ENCODE results near the gene MBLAC1. TPM values are rescaled to one million over a fixed set of nuclear protein-coding genes. Genes with fewer than 3 reads are reported as not detected.
A peak's percentile ranks its signal among the peaks of the same experiment; 100 is the strongest.

Gene MBLAC1
- total RNA-seq, 1 experiment from 2014 or later, result 3.2 TPM

DNA sequence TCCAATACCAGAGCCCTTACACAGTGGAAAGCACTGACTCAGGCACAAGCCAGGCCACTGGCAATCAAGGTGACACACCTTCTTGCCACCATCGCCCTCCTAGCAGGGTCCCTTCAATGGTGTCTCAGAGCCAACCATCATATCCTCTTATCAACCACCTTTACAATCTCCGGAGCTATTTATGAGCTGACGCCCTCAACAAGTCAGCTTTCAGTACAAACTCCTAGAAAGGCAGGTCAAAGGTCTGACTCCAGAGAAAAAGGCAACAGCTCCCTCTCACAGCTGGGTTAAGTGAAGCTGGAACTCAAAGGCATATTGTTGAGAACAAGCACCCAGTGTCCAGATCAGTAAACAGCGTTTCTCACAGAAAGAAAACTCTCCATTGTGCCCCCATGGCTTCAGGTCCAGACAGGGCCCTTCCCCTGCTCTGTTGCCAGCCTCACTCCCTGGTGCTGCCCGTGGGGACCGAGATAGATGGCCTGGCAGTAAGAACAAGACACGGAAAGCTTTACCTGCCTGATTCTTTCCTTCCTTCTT is 47.7 kb upstream of the MBLAC1 start:
- Histone ChIP-seq H3K4me3 (ENCODE audit: low read depth, low read length) (no peak overlapping the region), H3K36me3 (ENCODE audit: control insufficient read depth, insufficient read depth, low read length) (peaks cover 10% of the 10 kb centered on the region), H3K4me1 (peaks cover 24% of the 10 kb centered on the region), H3K9me3 (peaks cover 11% of the 10 kb centered on the region; the same call in 1 of the 2 replicates), H3K27me3 (replicated peaks; ENCODE audit: control insufficient read depth, insufficient read depth, low read length) (no peaks in the 10 kb centered on the region)
- Mint-ChIP-seq H3K36me3 (ENCODE audit: insufficient read depth, unreplicated experiment) (peaks cover 84% of the 10 kb centered on the region), H3K27ac (ENCODE audit: unreplicated experiment) (peak overlapping the region; percentile 0), H3K4me3 (ENCODE audit: unreplicated experiment) (peak overlapping the region; percentile 83), H3K9me3 (ENCODE audit: unreplicated experiment) (no peaks in the 10 kb centered on the region), H3K4me1 (ENCODE audit: low read depth, unreplicated experiment) (peaks cover 14% of the 10 kb centered on the region), H3K27me3 (ENCODE audit: insufficient read depth, unreplicated experiment) (no peaks in the 10 kb centered on the region)
- intact Hi-C loops (cut with micrococcal nuclease; ENCODE audit: unreplicated experiment), result no loop called here
- peak; percentile 62 to 68 for DNase-seq
- no TSS peak for BruUV-seq (replicated peaks)
- ChIA-PET CTCF (interaction anchor here (0.6 to 1.1 kb wide), 5 partner anchors 21 to 85 kb away, joined by 3 read pairs; partner anchors contain the start of gene ZKSCAN1), POLR2A (interaction anchor here (1.0 to 1.1 kb wide), 2 partner anchors 12 to 21 kb away, joined by 3 to 4 read pairs; no protein-coding TSS in a partner anchor)
- TF ChIP-seq, protein P1, sequence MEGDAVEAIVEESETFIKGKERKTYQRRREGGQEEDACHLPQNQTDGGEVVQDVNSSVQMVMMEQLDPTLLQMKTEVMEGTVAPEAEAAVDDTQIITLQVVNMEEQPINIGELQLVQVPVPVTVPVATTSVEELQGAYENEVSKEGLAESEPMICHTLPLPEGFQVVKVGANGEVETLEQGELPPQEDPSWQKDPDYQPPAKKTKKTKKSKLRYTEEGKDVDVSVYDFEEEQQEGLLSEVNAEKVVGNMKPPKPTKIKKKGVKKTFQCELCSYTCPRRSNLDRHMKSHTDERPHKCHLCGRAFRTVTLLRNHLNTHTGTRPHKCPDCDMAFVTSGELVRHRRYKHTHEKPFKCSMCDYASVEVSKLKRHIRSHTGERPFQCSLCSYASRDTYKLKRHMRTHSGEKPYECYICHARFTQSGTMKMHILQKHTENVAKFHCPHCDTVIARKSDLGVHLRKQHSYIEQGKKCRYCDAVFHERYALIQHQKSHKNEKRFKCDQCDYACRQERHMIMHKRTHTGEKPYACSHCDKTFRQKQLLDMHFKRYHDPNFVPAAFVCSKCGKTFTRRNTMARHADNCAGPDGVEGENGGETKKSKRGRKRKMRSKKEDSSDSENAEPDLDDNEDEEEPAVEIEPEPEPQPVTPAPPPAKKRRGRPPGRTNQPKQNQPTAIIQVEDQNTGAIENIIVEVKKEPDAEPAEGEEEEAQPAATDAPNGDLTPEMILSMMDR (IDR thresholded peaks at IDR 0.05; ENCODE audit: insufficient read depth in 1 of 2, low read depth in 1 of 2, low read length in 1 of 2, severe bottlenecking in 1 of 2, unreplicated experiment in 1 of 2), result peak in 1 of 2 experiments; percentile 17

DNA sequence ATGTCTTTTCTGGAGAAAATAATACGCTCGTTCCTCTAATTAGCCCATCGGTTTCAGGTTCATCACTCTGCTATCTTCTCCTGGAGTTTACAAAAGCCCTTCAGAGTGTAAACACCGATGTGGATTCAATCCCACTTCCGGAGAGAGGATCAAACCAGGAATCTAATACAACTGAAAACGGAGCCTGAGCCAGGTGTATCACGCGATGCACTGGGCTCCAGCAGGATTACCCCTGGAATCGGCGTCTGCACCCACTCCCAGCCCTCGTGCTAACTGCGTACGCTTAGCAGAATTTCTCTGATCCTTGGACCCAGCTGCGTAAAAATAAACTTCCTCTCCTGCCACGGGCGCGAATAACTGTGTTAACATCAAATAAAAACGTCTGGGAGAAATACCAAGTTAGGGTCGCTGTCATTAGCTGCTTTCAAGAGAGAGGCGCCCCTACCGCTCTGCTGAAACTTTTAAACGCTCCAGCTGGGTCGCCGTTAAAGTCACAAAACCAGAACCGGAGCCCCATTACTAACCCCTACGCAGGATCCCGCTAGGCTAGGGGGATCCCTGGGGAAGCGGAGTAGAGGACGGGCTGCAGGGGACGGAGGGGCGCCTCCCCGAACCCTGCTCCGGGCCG is 45.7 kb upstream of the MBLAC1 start:
- TSS peak; percentile 60 for BruUV-seq (replicated peaks)
- Mint-ChIP-seq H3K4me3 (ENCODE audit: unreplicated experiment) (peak overlapping the region; percentile 83), H3K27me3 (ENCODE audit: insufficient read depth, unreplicated experiment) (no peaks in the 10 kb centered on the region), H3K36me3 (ENCODE audit: insufficient read depth, unreplicated experiment) (peaks cover 65% of the 10 kb centered on the region), H3K9me3 (ENCODE audit: unreplicated experiment) (no peaks in the 10 kb centered on the region), H3K4me1 (ENCODE audit: low read depth, unreplicated experiment) (peaks cover 14% of the 10 kb centered on the region), H3K27ac (ENCODE audit: unreplicated experiment) (peak overlapping the region; percentile 46)
- Histone ChIP-seq H3K4me1 (peaks cover 24% of the 10 kb centered on the region), H3K9me3 (0 out of 2 replicates have a peak, but pooled peaks cover 7% of the 10 kb centered on the region), H3K27me3 (replicated peaks; ENCODE audit: control insufficient read depth, insufficient read depth, low read length) (no peaks in the 10 kb centered on the region), H3K4me3 (ENCODE audit: low read depth, low read length) (peak overlapping the region; percentile 74), H3K36me3 (ENCODE audit: control insufficient read depth, insufficient read depth, low read length) (peaks cover 3% of the 10 kb centered on the region)
- peak in 1 of 2 experiments; percentile 39 for DNase-seq
- intact Hi-C loops (cut with micrococcal nuclease; ENCODE audit: unreplicated experiment), result loop anchor here (1.0 to 2.0 kb wide), 4 partner anchors 20 to 162 kb away; partner anchors contain the start of genes AP4M1, MCM7, TRIM4 and ZSCAN21
- ChIA-PET CTCF (no interaction called here), POLR2A (interaction anchor here (0.9 to 1.0 kb wide), 2 partner anchors 59 to 68 kb away, joined by 3 read pairs; partner anchors contain the start of gene LAMTOR4)
- TF ChIP-seq, protein P1 (IDR thresholded peaks at IDR 0.05; ENCODE audit: insufficient read depth in 1 of 2, low read depth in 1 of 2, low read length in 1 of 2, severe bottlenecking in 1 of 2, unreplicated experiment in 1 of 2), result no peak

DNA sequence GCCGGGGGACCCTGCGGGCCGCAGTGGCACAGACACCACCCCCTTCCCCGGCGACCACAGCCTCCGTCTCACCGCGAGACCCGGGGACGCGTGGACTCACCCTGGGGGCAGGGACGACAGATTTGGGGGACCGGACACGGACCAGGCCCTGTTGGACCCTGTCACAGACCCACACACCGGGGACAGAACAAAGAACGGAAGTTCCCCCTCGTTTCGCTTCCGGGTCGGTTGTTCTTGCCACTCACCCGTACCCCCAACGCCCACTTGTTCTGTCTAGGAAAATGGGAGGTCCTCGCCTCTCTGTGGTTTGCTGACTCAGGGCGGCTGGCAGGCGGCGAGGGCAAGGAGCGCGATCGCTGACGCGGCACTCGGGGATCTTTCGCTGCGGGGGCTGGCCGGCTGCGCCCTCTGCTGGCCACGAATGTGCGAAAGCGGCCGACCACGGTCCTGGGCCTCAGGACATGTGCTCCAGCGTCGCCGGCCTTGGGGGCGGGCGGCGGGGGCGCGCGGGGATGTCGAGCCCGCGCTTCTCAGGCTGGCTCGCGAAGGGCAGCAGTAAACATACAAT is 45.1 kb upstream of the MBLAC1 start, which contains the start of gene ZNF3:
Gene ZNF3, minus strand, starts transcription at position 189 of the 568 bp plus-strand sequence. CDS start 4,366 bp downstream, outside the sequence.
- Histone ChIP-seq H3K9me3 (0 out of 2 replicates have a peak, but pooled peaks cover 4% of the 10 kb centered on the region), H3K4me1 (peaks cover 24% of the 10 kb centered on the region), H3K27me3 (replicated peaks; ENCODE audit: control insufficient read depth, insufficient read depth, low read length) (no peaks in the 10 kb centered on the region), H3K4me3 (ENCODE audit: low read depth, low read length) (peak within 1 kb of the TSS; percentile 74), H3K36me3 (ENCODE audit: control insufficient read depth, insufficient read depth, low read length) (peaks cover 1% of the 10 kb centered on the region)
- intact Hi-C loops (cut with micrococcal nuclease; ENCODE audit: unreplicated experiment), result loop anchor here (1.0 to 2.0 kb wide), 4 partner anchors 19 to 163 kb away; partner anchors contain the start of genes AP4M1, MCM7, TRIM4 and ZSCAN21
- TF ChIP-seq, protein P1 (IDR thresholded peaks at IDR 0.05; ENCODE audit: insufficient read depth in 1 of 2, low read depth in 1 of 2, low read length in 1 of 2, severe bottlenecking in 1 of 2, unreplicated experiment in 1 of 2), result peak; percentile 89 to 91
- ChIA-PET POLR2A (interaction anchor here (1.0 to 1.2 kb wide), 3 partner anchors 20 to 67 kb away, joined by 3 to 13 read pairs (median 4); partner anchors contain the start of genes AP4M1, LAMTOR4, MCM7 and ZSCAN21), CTCF (interaction anchor here (0.7 to 1.2 kb wide), 3 partner anchors 19 to 166 kb away, joined by 3 to 7 read pairs (median 4); partner anchors contain the start of genes AP4M1 and MCM7)
- Mint-ChIP-seq H3K4me1 (ENCODE audit: low read depth, unreplicated experiment) (peaks cover 14% of the 10 kb centered on the region), H3K36me3 (ENCODE audit: insufficient read depth, unreplicated experiment) (peaks cover 59% of the 10 kb centered on the region), H3K27me3 (ENCODE audit: insufficient read depth, unreplicated experiment) (no peaks in the 10 kb centered on the region), H3K9me3 (ENCODE audit: unreplicated experiment) (no peaks in the 10 kb centered on the region), H3K4me3 (ENCODE audit: unreplicated experiment) (peak within 1 kb of the TSS; percentile 83), H3K27ac (ENCODE audit: unreplicated experiment) (peak within 1 kb of the TSS; percentile 46)
- peak; percentile 99 for DNase-seq
- no TSS peak for BruUV-seq (replicated peaks)
